Measurements from ENCODE around the gene CNTFR. TPM values are rescaled to one million over a fixed set of nuclear protein-coding genes. Genes with fewer than 3 reads are reported as not detected.
A peak's percentile ranks its signal among the peaks of the same experiment; 100 is the strongest.

Gene CNTFR
- total and polyA plus RNA-seq, 4 donors: 0.10 to 9.9 (median 2.8) TPM

DNA sequence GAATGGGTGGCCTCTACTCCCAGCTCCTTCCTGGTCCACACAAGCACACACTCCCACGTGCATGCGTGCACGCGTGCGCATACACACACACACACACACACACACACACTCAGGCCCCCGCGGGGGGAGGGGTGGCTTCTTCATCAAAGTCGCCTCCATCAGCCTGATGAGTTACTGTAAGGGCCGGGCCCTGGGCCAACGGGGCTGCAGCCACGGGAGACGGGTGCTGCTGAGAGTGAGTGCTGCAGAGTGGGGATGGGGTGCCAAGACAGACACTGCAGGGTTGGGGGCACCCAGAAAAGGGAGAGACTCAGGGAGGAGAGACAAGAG is 18.1 kb downstream of the CNTFR start:
- ATAC-seq (ENCODE audit: low FRiP score): no peak
- intact Hi-C loops (cut with DNase I): no loop called here
- WGBS, 2 donors: 68 to 70% methylated on average over 12 of the region's 12 CpGs
- no peak overlapping the region for H3K4me3 ChIP-seq (ENCODE audit: low read length in 2 of 2)
- H3K36me3 ChIP-seq (ENCODE audit: control insufficient read depth in 1 of 2, insufficient read depth in 2 of 2, low read length in 1 of 2): no peaks in the 10 kb centered on the region
- H3K9me3 ChIP-seq (ENCODE audit: control insufficient read depth, low read length): no peaks in the 10 kb centered on the region
- H3K27me3 ChIP-seq (ENCODE audit: control insufficient read depth in 1 of 2, insufficient read depth in 2 of 2, low read length in 1 of 2): no peaks in the 10 kb centered on the region
- no peak for DNase-seq
- no peak overlapping the region for H3K27ac ChIP-seq (ENCODE audit: low read depth in 1 of 2, low read length in 2 of 2)
- H3K4me1 ChIP-seq (ENCODE audit: control insufficient read depth in 1 of 2, insufficient read depth in 2 of 2, low read length in 2 of 2): no peaks in the 10 kb centered on the region

DNA sequence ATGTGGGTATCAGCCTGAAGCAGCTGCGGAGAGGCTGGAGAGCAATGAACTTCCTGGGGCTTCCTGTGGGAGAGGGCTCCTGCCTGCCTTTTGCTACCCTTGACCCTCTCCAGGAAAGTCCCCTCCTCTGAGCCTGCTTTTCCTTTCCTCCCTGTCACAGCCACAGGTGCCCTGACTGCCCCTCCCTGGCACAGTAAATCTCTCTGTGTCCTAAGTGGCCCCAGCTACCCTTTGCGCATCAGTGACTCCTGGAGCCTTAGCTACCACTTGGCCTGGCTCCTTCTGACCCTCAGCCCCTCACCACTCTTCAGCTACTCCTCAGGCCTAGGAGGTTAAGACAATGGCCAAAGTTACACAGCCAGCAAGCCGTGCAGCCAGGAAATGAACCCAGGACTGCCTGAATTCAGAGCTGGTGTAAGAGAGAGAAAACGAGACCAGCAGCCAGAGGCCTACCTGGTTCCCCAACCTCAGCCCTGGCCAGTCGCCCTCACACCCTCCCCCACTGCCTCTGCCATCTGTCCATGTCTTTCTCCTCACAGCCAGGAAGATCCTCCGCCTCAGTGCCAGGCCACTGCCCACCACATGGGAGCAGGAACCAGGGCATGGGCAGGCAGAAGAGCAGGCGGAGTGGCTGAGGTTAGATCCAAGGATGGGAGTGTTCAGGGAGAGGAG is 18.6 kb downstream of the CNTFR start:
- Histone ChIP-seq H3K4me3 (ENCODE audit: low read length in 2 of 2) (no peak overlapping the region), H3K27ac (ENCODE audit: low read depth in 1 of 2, low read length in 2 of 2) (no peak overlapping the region), H3K9me3 (ENCODE audit: control insufficient read depth, low read length) (no peaks in the 10 kb centered on the region), H3K27me3 (ENCODE audit: control insufficient read depth in 1 of 2, insufficient read depth in 2 of 2, low read length in 1 of 2) (no peaks in the 10 kb centered on the region), H3K4me1 (ENCODE audit: control insufficient read depth in 1 of 2, insufficient read depth in 2 of 2, low read length in 2 of 2) (no peaks in the 10 kb centered on the region), H3K36me3 (ENCODE audit: control insufficient read depth in 1 of 2, insufficient read depth in 2 of 2, low read length in 1 of 2) (no peaks in the 10 kb centered on the region)
- intact Hi-C loops (cut with DNase I): no loop called here
- no peak for DNase-seq
- WGBS, 2 donors: 85 to 90% methylated on average over 7 of the region's 7 CpGs
- no peak for ATAC-seq (ENCODE audit: low FRiP score)

DNA sequence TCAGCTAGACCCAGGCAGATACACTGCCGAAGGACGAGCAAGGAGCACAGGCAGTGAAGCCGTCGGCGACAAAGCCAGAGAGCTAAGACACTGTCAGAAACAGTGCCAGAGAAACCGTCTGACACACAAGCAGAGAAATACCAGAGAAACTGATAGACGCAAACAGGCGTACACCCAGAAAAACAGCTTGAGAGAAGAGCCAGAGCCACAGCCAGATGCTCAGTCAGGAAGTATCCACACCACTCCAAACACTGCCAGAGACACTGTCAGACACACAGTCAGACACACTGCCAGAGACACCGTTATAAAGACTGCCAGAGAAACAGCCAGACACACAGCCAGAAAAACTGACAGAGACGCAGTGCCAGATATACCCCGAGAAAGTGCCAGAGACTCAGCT is 19.1 kb downstream of the CNTFR start:
- H3K27ac ChIP-seq (ENCODE audit: low read depth in 1 of 2, low read length in 2 of 2): no peak overlapping the region
- no peaks in the 10 kb centered on the region for H3K36me3 ChIP-seq (ENCODE audit: control insufficient read depth in 1 of 2, insufficient read depth in 2 of 2, low read length in 1 of 2)
- ATAC-seq (ENCODE audit: low FRiP score) (no peak), DNase-seq (no peak)
- intact Hi-C loops (cut with DNase I): no loop called here
- 40 to 44% methylated on average over 11 of the region's 11 CpGs for WGBS, 2 donors
- no peak overlapping the region for H3K4me3 ChIP-seq (ENCODE audit: low read length in 2 of 2)
- no peaks in the 10 kb centered on the region for H3K27me3 ChIP-seq (ENCODE audit: control insufficient read depth in 1 of 2, insufficient read depth in 2 of 2, low read length in 1 of 2)
- no peaks in the 10 kb centered on the region for H3K9me3 ChIP-seq (ENCODE audit: control insufficient read depth, low read length)
- H3K4me1 ChIP-seq (ENCODE audit: control insufficient read depth in 1 of 2, insufficient read depth in 2 of 2, low read length in 2 of 2): no peaks in the 10 kb centered on the region

DNA sequence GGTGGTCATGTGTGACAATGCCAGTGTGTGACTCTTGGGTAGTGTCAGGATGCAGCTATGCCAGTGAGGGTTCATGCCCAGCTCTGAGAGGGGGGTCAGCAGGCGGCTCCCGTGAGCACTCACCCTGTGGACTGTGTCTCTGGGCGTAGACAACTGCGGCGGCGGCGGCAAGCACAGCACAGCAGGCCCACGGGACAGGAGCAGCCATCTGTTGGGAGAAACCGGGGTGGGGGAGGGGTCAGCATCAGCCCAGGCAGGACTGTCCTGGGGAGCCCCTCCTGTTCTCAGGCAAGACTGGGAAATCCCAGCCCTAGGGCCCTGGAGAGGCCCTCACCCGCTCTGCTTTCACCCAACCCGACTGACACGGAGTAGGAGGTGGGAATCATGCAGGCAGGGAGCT is 20.8 kb downstream of the CNTFR start:
- intact Hi-C loops (cut with DNase I): no loop called here
- 72 to 79% methylated on average over 12 of the region's 12 CpGs for WGBS, 2 donors

DNA sequence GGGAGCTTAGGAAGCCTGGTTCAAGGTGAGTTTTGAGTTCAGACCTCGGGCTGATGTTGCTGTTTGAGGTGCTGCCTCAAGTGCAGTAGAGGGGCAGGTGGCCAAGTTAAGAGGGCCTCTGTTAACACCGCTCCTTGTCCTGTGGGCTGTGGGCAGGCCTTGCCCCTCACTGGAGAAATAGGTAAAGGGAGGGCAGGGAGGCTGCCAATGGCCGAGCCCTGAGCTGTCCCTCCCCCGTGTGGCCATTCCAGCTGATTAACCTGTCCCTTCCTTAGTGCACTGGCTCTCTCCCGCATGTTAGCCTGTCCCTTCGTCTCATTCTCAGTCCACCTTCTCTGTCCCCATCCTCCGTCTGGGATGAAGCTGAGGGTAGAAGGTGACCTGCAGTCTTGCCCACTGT is 21.4 kb downstream of the CNTFR start:
- Histone ChIP-seq H3K36me3 (ENCODE audit: control insufficient read depth in 1 of 2, insufficient read depth in 2 of 2, low read length in 1 of 2) (no peaks in the 10 kb centered on the region), H3K4me1 (ENCODE audit: control insufficient read depth in 1 of 2, insufficient read depth in 2 of 2, low read length in 2 of 2) (no peaks in the 10 kb centered on the region), H3K27me3 (ENCODE audit: control insufficient read depth in 1 of 2, insufficient read depth in 2 of 2, low read length in 1 of 2) (no peaks in the 10 kb centered on the region), H3K4me3 (ENCODE audit: low read length in 2 of 2) (no peak overlapping the region), H3K9me3 (ENCODE audit: control insufficient read depth, low read length) (no peaks in the 10 kb centered on the region), H3K27ac (ENCODE audit: low read depth in 1 of 2, low read length in 2 of 2) (no peak overlapping the region)
- WGBS, 2 donors: 88 to 89% methylated on average over 7 of the region's 7 CpGs
- ATAC-seq (ENCODE audit: low FRiP score) (no peak), DNase-seq (no peak)
- intact Hi-C loops (cut with DNase I): no loop called here

More for the DNA sequence above, 20.8 kb downstream of the CNTFR start:
- H3K27me3 ChIP-seq (ENCODE audit: control insufficient read depth in 1 of 2, insufficient read depth in 2 of 2, low read length in 1 of 2): no peaks in the 10 kb centered on the region
- no peak overlapping the region for H3K27ac ChIP-seq (ENCODE audit: low read depth in 1 of 2, low read length in 2 of 2)
- H3K4me3 ChIP-seq (ENCODE audit: low read length in 2 of 2): no peak overlapping the region
- ATAC-seq (ENCODE audit: low FRiP score) (no peak), DNase-seq (no peak)
- no peaks in the 10 kb centered on the region for H3K4me1 ChIP-seq (ENCODE audit: control insufficient read depth in 1 of 2, insufficient read depth in 2 of 2, low read length in 2 of 2)
- H3K36me3 ChIP-seq (ENCODE audit: control insufficient read depth in 1 of 2, insufficient read depth in 2 of 2, low read length in 1 of 2): no peaks in the 10 kb centered on the region
- no peaks in the 10 kb centered on the region for H3K9me3 ChIP-seq (ENCODE audit: control insufficient read depth, low read length)

DNA sequence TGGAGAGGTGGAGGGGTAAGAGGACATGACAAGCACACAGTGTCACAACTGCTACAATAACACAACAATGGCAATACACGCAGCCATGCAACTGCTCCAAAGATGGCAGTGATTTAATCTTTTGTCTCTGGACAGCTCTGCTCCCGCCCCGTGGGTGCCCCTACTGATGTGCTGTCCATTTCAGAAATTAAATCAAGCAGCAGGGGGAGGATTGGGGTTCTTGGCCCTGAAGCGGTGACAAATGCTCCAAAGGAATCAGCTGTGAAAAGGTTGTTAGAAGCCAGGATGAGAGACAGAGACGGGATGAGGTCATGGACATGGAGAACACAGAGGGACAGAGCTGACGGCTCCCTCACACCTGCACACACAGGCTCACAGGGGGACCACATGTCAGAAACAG is 22.6 kb downstream of the CNTFR start:
- Histone ChIP-seq H3K4me1 (ENCODE audit: control insufficient read depth in 1 of 2, insufficient read depth in 2 of 2, low read length in 2 of 2) (no peaks in the 10 kb centered on the region), H3K27ac (ENCODE audit: low read depth in 1 of 2, low read length in 2 of 2) (no peak overlapping the region), H3K4me3 (ENCODE audit: low read length in 2 of 2) (no peak overlapping the region), H3K9me3 (ENCODE audit: control insufficient read depth, low read length) (peaks cover 2% of the 10 kb centered on the region), H3K36me3 (ENCODE audit: control insufficient read depth in 1 of 2, insufficient read depth in 2 of 2, low read length in 1 of 2) (no peaks in the 10 kb centered on the region), H3K27me3 (ENCODE audit: control insufficient read depth in 1 of 2, insufficient read depth in 2 of 2, low read length in 1 of 2) (no peaks in the 10 kb centered on the region)
- DNase-seq (no peak), ATAC-seq (ENCODE audit: low FRiP score) (no peak)
- WGBS, 2 donors: 86 to 91% methylated on average over 6 of the region's 6 CpGs
- intact Hi-C loops (cut with DNase I): no loop called here

DNA sequence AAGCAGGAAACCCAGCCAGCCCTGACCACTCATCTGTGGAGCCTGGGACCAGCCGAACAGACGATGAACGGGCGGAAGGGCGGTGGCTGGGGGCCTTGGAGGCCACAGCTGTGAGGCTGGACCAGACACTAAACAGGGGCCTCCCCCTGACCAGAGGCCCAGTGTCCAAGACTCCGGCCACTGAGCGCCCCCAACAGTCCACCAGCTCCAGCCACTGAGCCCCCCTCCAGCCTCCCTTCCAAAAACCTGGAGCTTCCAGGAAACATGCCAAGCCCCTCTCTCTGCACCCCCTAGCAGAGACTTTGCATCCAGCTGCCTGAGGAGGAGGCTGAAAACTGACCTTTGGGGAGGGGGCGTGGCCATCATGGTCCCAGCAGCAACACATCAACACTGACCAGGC is 23.2 kb downstream of the CNTFR start:
- no peak for ATAC-seq (ENCODE audit: low FRiP score)
- Histone ChIP-seq H3K27me3 (ENCODE audit: control insufficient read depth in 1 of 2, insufficient read depth in 2 of 2, low read length in 1 of 2) (no peaks in the 10 kb centered on the region), H3K9me3 (ENCODE audit: control insufficient read depth, low read length) (peaks cover 2% of the 10 kb centered on the region)

DNA sequence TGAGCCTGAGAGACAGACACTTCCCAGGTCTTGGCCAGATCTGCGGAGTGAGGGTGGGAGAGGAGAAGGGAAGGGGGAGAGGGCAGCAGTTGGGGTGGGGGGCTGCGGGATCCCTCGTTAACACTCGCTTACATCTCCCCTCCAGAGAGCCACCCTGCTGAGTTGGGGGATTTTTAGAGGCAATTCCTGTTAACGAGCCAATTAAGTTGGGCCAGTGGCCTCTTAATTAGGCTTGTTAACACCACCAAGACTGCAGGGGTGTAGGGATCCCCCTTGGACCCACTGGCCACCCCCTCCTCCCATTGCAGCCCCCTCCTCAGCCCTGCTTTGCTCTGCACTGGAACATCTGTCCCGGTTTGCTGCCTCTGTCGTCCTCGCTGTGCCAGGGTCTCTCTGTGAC is 23.7 kb downstream of the CNTFR start:
- DNase-seq: no peak
- H3K4me3 ChIP-seq (ENCODE audit: low read length in 2 of 2): no peak overlapping the region
- H3K4me1 ChIP-seq (ENCODE audit: control insufficient read depth in 1 of 2, insufficient read depth in 2 of 2, low read length in 2 of 2): no peaks in the 10 kb centered on the region
- intact Hi-C loops (cut with DNase I): no loop called here
- no peaks in the 10 kb centered on the region for H3K27me3 ChIP-seq (ENCODE audit: control insufficient read depth in 1 of 2, insufficient read depth in 2 of 2, low read length in 1 of 2)
- H3K36me3 ChIP-seq (ENCODE audit: control insufficient read depth in 1 of 2, insufficient read depth in 2 of 2, low read length in 1 of 2): no peaks in the 10 kb centered on the region
- no peak for ATAC-seq (ENCODE audit: low FRiP score)
- no peak overlapping the region for H3K27ac ChIP-seq (ENCODE audit: low read depth in 1 of 2, low read length in 2 of 2)
- peaks cover 2% of the 10 kb centered on the region for H3K9me3 ChIP-seq (ENCODE audit: control insufficient read depth, low read length)
- WGBS, 2 donors: 70 to 75% methylated on average over 8 of the region's 8 CpGs

More for the DNA sequence above, 23.2 kb downstream of the CNTFR start:
- DNase-seq: peak in 1 of 2 donors; percentile 12
- intact Hi-C loops (cut with DNase I): no loop called here
- WGBS, 2 donors: 72 to 74% methylated on average over 8 of the region's 8 CpGs
- Histone ChIP-seq H3K36me3 (ENCODE audit: control insufficient read depth in 1 of 2, insufficient read depth in 2 of 2, low read length in 1 of 2) (no peaks in the 10 kb centered on the region), H3K4me1 (ENCODE audit: control insufficient read depth in 1 of 2, insufficient read depth in 2 of 2, low read length in 2 of 2) (no peaks in the 10 kb centered on the region), H3K4me3 (ENCODE audit: low read length in 2 of 2) (no peak overlapping the region), H3K27ac (ENCODE audit: low read depth in 1 of 2, low read length in 2 of 2) (no peak overlapping the region)

DNA sequence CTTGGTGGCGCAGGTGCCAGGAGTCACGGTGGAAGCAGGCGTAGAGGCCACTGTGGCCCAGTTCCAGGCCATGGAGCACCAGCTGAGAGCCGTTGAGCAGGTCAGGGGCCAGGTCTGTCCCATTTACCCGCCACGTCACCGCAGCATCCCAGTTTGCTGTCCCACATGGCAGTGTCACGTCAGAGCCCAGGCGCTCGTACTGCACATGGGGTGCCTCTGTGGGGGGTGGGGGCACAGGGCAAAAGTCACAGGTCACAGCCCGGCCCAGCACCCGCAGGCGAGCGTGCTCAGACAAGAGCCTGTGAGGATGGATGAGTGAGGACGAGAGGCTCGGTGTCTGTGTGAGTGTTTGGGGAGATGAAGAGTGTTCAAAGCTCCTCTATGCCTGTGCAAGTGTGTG is 24.9 kb downstream of the CNTFR start:
- no peaks in the 10 kb centered on the region for H3K27me3 ChIP-seq (ENCODE audit: control insufficient read depth in 1 of 2, insufficient read depth in 2 of 2, low read length in 1 of 2)
- no peaks in the 10 kb centered on the region for H3K36me3 ChIP-seq (ENCODE audit: control insufficient read depth in 1 of 2, insufficient read depth in 2 of 2, low read length in 1 of 2)
- H3K4me1 ChIP-seq (ENCODE audit: control insufficient read depth in 1 of 2, insufficient read depth in 2 of 2, low read length in 2 of 2): no peaks in the 10 kb centered on the region
- no peak overlapping the region for H3K4me3 ChIP-seq (ENCODE audit: low read length in 2 of 2)
- no peak overlapping the region for H3K27ac ChIP-seq (ENCODE audit: low read depth in 1 of 2, low read length in 2 of 2)
- intact Hi-C loops (cut with DNase I): no loop called here
- DNase-seq: peak in 1 of 2 donors; percentile 41
- ATAC-seq (ENCODE audit: low FRiP score): no peak
- 94% methylated on average over 16 of the region's 16 CpGs for WGBS, 2 donors
- H3K9me3 ChIP-seq (ENCODE audit: control insufficient read depth, low read length): peaks cover 2% of the 10 kb centered on the region
